HL-60/S4 treated with phorbol 12-myristate 13-acetate at 8.2 ng/mL for 4 days and 3 days (cell line): Measurements from ENCODE around the gene IFNA13.

Source experiments
- in situ Hi-C: fragments of 300-500 bp; cut with MboI; formaldehyde crosslinking; loops from 2 replicates; pipeline ENCODE4 v1.15.0; 2022; ENCODE audit warnings: low sequenced_read_pairs

The IFNA13 gene

GRCh38 chr9:21362287-21362686 lies 5.6 kb downstream of the IFNA13 start:
- in situ Hi-C loops, result no loop called here

- in situ Hi-C loops, result no loop called here
These were observed 10.1 kb downstream of the IFNA13 start for GRCh38 chr9:21357479-21358460.

GRCh38 chr9:21350787-21351186 lies 17.1 kb downstream of the IFNA13 start, which contains the start of gene IFNA6:
Gene IFNA6 (minus strand): TSS chr9:21350887. CDS start chr9:21350887, 0 bp downstream.
- in situ Hi-C loops, result no loop called here

GRCh38 chr9:21348430-21348970 lies 19.4 kb downstream of the IFNA13 start:
- in situ Hi-C loops, result no loop called here

- in situ Hi-C loops, result no loop called here
These were observed 27.1 kb downstream of the IFNA13 start for GRCh38 chr9:21340735-21341134.

GRCh38 chr9:21336457-21336856 lies 31.4 kb downstream of the IFNA13 start:
- in situ Hi-C loops, result no loop called here

- in situ Hi-C loops, result no loop called here
These were observed 32.9 kb downstream of the IFNA13 start, which contains the start of gene KLHL9 for GRCh38 chr9:21334701-21335632. Gene KLHL9 (minus strand): TSS chr9:21335404. CDS start chr9:21334859, 545 bp downstream.

GRCh38 chr9:21333226-21333625 lies 34.6 kb downstream of the IFNA13 start:
- in situ Hi-C loops, result no loop called here

GRCh38 chr9:21331676-21332402 lies 36.0 kb downstream of the IFNA13 start:
- in situ Hi-C loops, result no loop called here

- in situ Hi-C loops, result no loop called here
These were observed 41.2 kb downstream of the IFNA13 start for GRCh38 chr9:21326526-21327139.

- in situ Hi-C loops, result no loop called here
These were observed 43.8 kb downstream of the IFNA13 start for GRCh38 chr9:21324047-21324446.

- in situ Hi-C loops, result no loop called here
These were observed 44.9 kb downstream of the IFNA13 start for GRCh38 chr9:21322911-21323461.

- in situ Hi-C loops, result no loop called here
These were observed 47.4 kb downstream of the IFNA13 start for GRCh38 chr9:21320465-21320864.

GRCh38 chr9:21317956-21318923 lies 49.6 kb downstream of the IFNA13 start:
- in situ Hi-C loops, result no loop called here
